HG03159 (cell line): ENCODE results near the gene EME2.

Experiments used
- ATAC-seq: cut with Tn5 transposase; IDR thresholded peaks from one replicate; pipeline ENCODE4 v1.9.1; 2021; ENCODE audit warnings: mild to moderate bottlenecking, moderate library complexity; ENCODE audit not compliant: unreplicated experiment

Gene EME2

GRCh38 chr16:1745181-1745899, 27.3 kb upstream of the EME2 start:
- no peak for ATAC-seq

- ATAC-seq, result no peak
These were observed 26.5 kb upstream of the EME2 start for GRCh38 chr16:1745900-1746692.

- ATAC-seq, result no peak
These were observed 25.9 kb upstream of the EME2 start for GRCh38 chr16:1746693-1747195.

GRCh38 chr16:1747934-1748333, 24.7 kb upstream of the EME2 start:
- ATAC-seq, result no peak

- ATAC-seq, result no peak
These were observed 23.2 kb upstream of the EME2 start for GRCh38 chr16:1749152-1750117.

GRCh38 chr16:1751946-1752345, 20.7 kb upstream of the EME2 start:
- ATAC-seq, result no peak

GRCh38 chr16:1752853-1753252, 19.8 kb upstream of the EME2 start:
- no peak for ATAC-seq

- ATAC-seq, result no peak
These were observed 18.4 kb upstream of the EME2 start for GRCh38 chr16:1754204-1754603.

- no peak for ATAC-seq
These were observed 14.7 kb upstream of the EME2 start for GRCh38 chr16:1757714-1758461.

GRCh38 chr16:1758923-1759322, 13.7 kb upstream of the EME2 start:
- no peak for ATAC-seq

- ATAC-seq, result no peak
These were observed 13.1 kb upstream of the EME2 start for GRCh38 chr16:1759511-1759910.

- no peak for ATAC-seq
These were observed 11.7 kb upstream of the EME2 start for GRCh38 chr16:1760911-1761310.

- ATAC-seq, result no peak
These were observed 10.9 kb upstream of the EME2 start for GRCh38 chr16:1761751-1762150.

- no peak for ATAC-seq
These were observed 10.3 kb upstream of the EME2 start for GRCh38 chr16:1762196-1762878.

GRCh38 chr16:1762879-1763520, 9.6 kb upstream of the EME2 start:
- ATAC-seq, result no peak

GRCh38 chr16:1763521-1764511, 8.8 kb upstream of the EME2 start:
- ATAC-seq, result no peak

GRCh38 chr16:1764971-1765370, 7.6 kb upstream of the EME2 start:
- ATAC-seq, result no peak

GRCh38 chr16:1765826-1766225, 6.8 kb upstream of the EME2 start:
- ATAC-seq, result no peak
